Astrocyte of the spinal cord (primary cell): Measurements from ENCODE around the gene MAP3K6.

Source experiments
- DNase-seq: peaks from one replicate; pipeline ENCODE4 v3.0.0; 2011; ENCODE audit warnings: low read depth, low spot score
- H3K4me3 ChIP-seq: 2 replicates; pipeline ENCODE4 v1.5.1; 2011; ENCODE audit warnings: low read depth, mild to moderate bottlenecking, low read length, moderate library complexity
- CTCF ChIP-seq: IDR thresholded peaks from 2 replicates; pipeline ENCODE4 v1.5.1; 2012; ENCODE audit warnings: low read depth, mild to moderate bottlenecking, low read length, inconsistent platforms
- in situ Hi-C: cut with HindIII; loops from 2 replicates; pipeline ENCODE4 v1.10.0; 2017; ENCODE audit warnings: low sequenced_read_pairs

MAP3K6 gene

GRCh38 chr1:27327964-27328363, 38.8 kb downstream of the MAP3K6 start:
- no peak for DNase-seq
- H3K4me3 ChIP-seq: no peak overlapping the region
- TF ChIP-seq CTCF: no peak
- in situ Hi-C loops: no loop called here

DNA sequence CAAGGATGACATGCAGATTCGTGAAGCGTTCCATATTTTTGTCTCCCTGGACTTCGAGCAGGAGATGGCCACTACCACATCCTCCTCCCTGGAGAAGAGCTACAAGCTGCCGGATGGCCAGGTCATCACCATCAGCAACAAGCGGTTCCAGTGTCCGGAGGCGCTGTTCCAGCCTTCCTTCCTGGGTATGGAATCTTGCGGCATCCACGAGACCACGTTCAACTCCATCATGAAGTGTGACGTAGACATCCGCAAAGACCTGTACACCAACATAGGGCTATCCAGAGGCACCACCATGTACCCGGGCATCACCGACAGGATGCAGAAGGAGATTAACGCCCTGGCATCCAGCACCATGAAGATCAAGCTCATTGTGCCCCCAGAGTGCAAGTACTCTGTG, 41.5 kb downstream of the MAP3K6 start:
- no peak for DNase-seq
- in situ Hi-C loops: no loop called here
- no peak for TF ChIP-seq CTCF
- no peak overlapping the region for H3K4me3 ChIP-seq

- peak overlapping the region; percentile 98 for H3K4me3 ChIP-seq
- no peak for TF ChIP-seq CTCF
- in situ Hi-C loops: no loop called here
- DNase-seq: no peak
These were observed 44.1 kb downstream of the MAP3K6 start for GRCh38 chr1:27322569-27323240.

DNA sequence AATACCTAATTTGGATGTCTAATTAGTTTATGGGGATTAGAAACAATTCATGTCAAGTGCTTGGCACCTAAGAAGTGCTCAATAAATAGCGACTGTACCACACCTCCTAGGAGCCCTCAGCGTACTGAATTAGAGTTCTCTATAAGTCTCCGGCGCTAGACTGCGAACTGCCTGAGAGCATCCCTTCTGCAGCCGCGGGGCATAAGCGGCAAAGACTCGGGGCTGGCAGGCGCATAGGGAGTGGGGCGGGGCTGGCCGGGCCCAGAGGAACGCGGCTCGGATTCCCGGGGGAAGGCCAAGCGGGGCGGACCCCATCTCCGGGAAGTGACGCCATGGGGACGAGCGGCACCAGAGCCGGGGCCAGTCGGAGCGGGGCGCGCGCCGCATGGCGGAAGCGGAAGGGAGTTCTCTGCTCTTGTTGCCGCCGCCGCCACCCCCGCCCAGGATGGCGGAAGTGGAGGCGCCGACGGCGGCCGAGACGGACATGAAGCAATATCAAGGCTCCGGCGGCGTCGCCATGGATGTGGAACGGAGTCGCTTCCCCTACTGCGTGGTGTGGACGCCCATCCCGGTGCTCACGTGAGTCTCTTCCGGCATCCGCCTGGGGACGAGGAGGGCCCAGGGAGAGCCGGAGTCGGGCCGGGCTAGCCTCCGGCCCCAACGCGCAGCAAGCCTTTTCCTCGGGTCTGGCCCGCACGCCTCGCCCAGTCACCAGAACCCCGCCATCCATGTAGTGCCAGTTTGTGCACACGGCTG, 44.8 kb downstream of the MAP3K6 start, which contains the start of gene TMEM222:
TMEM222 (plus strand) TSS at position 351 of the 756 bp plus-strand sequence; CDS start at position 386, 35 bp downstream.
- in situ Hi-C loops: no loop called here
- peak; percentile 98 for DNase-seq
- peak within 1 kb of the TSS; percentile 98 for H3K4me3 ChIP-seq
- TF ChIP-seq CTCF: no peak

DNA sequence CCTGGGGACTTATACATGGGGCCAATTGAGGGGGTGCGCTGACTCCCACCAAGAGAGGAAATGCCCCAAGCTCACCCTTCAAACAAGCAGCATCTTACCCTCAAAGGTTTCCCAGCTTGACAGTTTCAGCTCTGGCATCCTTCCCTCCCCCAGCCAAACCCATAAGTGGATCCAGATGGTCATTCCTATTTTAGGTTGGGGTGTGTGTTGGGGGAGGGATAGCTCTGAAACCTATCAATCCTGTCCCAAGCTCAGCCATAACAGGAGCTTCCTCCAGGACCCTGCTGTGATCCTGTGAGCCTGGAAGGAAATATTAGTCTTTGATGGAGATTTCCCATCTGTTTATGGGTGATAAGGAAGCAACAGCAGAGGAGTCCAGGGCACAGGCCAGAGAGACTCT, 48.2 kb downstream of the MAP3K6 start:
- no peak overlapping the region for H3K4me3 ChIP-seq
- in situ Hi-C loops: no loop called here

DNA sequence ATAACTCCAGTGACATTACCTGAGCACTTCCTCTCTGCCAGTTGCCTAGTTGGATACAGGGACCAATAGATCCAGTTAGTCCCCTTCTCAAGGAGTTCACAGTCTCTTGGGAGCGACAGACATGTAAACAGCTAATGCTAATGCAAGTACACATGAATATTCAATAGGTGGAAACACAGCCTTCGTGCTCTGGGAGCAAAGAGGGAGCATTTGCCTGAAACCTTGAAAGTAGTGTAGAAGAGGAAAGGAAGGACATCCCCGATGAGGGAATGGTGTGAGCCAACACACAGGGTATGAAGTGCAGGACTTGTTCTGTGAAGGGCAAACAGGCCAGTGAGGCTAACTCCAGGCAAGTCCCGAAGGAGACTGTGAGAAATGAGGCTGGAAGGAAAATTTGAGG, 48.6 kb downstream of the MAP3K6 start:
- in situ Hi-C loops: no loop called here
- DNase-seq: no peak
- no peak overlapping the region for H3K4me3 ChIP-seq
- TF ChIP-seq CTCF: no peak

More for the DNA sequence above, 48.2 kb downstream of the MAP3K6 start:
- no peak for TF ChIP-seq CTCF
- DNase-seq: no peak
